Measurements from ENCODE around the gene KPNA6.

Gene KPNA6

DNA sequence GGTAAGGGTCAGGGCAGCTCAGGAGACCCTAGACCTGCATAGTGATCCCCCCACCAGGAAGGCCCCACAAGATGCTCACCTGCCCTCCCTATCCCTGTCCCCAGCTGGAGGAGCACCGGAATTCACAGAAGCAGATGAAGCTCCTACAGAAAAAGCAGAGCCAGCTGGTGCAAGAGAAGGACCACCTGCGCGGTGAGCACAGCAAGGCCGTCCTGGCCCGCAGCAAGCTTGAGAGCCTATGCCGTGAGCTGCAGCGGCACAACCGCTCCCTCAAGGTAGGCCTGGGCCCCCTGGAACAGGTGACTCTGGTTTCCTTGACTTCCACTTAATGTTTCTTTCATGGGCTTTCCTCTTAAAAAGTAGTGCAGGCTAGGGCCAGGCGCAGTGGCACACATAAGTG lies 80.0 kb downstream of the KPNA6 start:
- DNase-seq (ENCODE audit: low spot score) = no peak

GRCh38 chr1:32192220-32192948 lies 84.5 kb downstream of the KPNA6 start:
- DNase-seq (ENCODE audit: low spot score) = no peak

- DNase-seq (ENCODE audit: low spot score) = no peak
Observed at GRCh38 chr1:32194984-32195383, 87.1 kb downstream of the KPNA6 start.

- DNase-seq (ENCODE audit: low spot score) = no peak
Observed at GRCh38 chr1:32195531-32195930, 87.7 kb downstream of the KPNA6 start.

DNA sequence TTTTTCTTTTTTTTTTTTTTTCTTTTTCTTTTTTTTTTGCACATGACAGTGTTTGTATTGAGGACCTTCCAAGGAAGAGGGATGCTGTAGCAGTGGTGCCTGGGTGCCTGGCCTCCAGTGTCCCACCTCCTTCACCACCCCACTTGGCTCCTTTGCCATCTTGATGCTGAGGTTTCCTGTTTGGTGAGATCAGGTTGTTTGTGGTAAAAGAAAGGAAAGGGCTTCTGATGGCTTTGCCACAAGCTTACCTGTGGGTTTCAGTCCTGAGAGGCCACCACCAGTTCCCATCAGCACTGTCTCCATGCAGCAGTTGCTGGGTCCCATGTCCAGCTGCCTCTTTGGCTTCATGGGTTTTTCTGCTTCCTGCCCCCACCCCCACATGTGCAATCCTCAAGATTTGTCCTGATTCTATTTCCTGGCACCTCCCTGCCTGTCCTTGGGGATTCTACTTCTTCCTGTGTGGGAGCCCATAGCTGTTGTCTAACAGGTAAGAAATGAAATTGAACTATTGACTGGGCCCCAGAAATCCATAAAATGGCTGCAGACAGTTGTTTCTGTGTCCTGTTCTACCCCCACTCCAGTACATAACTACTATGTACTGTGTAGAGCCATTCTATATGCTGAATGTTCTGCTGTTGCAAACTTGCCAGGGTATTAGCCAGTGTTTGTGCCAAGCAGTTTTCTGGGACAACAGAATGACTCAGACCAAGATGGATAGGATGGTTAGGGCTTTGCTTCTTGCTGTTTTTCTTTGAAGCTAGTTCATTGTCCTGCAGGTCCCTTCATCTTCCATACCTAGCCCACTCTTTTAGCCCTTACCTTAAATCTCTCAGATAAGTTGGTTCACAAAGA lies 88.3 kb downstream of the KPNA6 start:
- DNase-seq (ENCODE audit: low spot score) = no peak

- no peak for DNase-seq (ENCODE audit: low spot score)
Observed at GRCh38 chr1:32197074-32197473, 89.2 kb downstream of the KPNA6 start.

DNA sequence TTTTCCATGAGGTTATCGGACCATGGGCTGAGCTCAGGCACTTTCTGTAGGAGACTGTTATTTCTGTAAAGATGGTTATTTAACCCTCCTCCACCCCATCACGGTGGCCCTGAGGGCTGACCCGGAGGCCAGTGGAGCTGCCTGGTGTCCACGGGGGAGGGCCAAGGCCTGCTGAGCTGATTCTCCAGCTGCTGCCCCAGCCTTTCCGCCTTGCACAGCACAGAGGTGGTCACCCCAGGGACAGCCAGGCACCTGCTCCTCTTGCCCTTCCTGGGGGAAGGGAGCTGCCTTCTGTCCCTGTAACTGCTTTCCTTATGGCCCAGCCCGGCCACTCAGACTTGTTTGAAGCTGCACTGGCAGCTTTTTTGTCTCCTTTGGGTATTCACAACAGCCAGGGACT lies 90.0 kb downstream of the KPNA6 start:
- no peak for DNase-seq (ENCODE audit: low spot score)

DNA sequence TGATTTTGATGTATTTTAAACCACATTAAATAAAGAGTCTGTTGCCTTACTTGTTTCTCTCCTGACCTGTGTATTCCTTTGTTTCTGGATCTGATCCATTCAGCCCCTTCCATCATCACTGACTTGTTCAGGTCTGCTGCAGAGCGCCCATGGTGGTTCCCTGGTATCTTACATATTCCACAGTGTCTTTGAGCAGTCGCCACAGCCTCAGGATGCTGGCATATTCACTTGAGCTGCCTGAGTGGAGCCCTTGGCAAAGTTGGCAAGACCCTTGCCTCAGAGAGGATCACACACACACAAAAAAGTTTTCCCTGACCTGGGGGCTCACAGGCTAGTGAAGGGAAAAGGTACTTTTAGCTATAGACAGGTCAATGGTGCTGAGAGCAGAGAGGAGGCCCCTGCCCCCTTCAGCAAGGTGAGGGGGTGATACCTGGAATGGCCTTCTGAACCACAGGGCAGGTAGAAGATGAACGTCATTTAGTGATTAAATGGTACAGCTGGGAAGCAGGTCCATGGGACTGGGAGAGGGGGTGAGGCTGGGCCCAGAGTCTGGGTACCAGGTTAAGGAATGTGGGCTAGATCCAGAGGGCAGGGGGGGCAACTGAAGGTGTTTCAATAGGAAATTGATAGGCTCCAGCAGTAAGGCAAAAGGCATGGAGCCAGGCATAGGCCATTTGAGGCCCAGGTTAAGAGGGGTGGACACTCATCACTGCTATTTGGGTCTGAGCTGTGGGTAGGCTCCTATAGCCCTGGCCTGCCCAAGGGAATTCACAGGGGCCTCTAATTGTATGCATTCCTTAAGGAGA lies 90.6 kb downstream of the KPNA6 start:
- DNase-seq (ENCODE audit: low spot score) = no peak

DNA sequence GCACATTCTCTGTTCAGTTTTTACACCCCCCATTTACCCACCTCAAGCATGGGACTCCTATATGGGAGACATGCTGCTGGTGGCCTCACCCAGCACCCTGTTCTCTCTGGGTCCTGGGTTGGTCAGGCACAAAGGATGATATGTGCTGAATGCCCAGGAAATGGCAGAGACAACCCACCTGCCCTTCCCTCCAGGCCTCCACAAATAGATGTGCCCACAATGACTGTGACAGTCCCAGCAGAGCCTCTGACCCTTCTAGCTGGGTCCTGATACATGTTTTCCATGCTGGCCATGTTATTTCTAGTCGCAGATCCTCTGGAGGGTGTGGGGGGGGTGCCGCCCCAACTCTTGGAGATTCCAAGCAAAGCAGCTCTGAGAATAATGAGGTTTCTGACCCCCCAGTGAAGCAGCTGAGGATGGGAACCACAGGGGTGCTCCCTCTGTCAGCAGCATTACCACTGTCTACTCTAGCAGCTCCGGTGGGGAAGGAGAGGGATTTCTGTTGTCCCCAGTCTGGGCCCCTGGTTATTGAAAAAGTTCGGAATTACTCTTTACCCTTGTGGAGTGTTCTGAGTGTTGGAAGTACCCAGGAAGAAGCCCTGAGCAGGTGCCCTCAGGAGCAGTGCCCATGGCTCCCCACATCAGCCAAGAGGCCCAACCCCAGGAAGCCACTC lies 91.3 kb downstream of the KPNA6 start:
- no peak for DNase-seq (ENCODE audit: low spot score)

DNA sequence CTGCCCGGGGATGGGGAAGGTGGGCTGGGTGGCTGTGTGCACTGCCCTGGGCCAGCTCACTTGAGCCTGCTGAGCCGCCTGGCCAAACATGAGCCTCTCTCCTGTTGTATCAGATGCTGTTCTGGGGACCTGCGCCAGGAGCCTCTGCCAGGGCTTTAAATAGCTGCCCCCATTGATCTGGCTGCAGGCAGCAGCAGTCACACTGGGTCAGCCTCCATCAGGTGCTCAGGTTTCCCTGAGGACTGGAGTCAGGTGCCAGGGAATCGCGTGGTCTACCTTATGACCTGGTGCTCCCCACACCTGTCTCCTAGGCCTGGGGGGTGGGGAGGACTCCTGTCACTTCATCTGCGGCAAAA lies 91.8 kb downstream of the KPNA6 start:
- no peak for DNase-seq (ENCODE audit: low spot score)

DNA sequence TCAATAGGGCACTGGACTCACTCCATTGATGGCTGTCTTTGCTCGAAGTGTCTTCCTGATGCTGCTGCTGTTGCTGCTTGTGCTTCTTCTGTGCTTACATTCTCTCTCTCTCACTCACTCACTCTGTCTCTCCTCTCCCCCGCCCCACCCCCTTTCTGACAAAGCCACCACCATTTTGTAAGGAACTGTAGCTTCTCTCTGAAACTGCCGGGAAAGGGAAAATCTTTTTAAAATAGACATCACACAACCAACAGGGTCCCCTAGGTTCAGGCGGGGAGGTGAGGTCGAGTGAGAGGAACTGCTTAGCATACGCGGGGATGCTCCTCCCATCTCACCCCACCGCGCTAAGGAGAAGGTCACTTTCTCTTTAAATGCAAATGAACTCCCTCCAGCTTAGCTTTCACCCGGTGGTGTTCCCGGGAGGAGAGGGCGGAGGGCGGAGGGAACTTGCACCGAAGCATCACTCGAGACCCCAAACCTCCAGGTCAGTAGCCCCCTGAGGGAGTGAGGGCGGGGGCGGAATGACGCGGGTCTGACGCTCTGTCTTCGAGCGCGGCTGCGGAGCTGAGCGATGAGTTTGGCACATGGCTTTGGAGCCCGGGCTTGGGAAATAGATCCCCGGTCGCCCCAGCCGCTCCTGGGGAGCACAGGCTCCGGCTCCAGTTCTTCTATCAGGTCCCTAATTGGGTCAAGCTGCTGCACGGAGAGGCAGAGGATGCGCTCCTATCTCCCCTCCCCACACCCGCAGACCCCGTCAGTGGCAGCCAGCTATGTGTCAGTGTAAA lies 92.6 kb downstream of the KPNA6 start, which contains the start of gene CCDC28B:
CCDC28B (plus strand) TSS at position 370 of the 785 bp plus-strand sequence. CDS start 1,341 bp downstream, outside the sequence.
- DNase-seq (ENCODE audit: low spot score) = no peak

DNA sequence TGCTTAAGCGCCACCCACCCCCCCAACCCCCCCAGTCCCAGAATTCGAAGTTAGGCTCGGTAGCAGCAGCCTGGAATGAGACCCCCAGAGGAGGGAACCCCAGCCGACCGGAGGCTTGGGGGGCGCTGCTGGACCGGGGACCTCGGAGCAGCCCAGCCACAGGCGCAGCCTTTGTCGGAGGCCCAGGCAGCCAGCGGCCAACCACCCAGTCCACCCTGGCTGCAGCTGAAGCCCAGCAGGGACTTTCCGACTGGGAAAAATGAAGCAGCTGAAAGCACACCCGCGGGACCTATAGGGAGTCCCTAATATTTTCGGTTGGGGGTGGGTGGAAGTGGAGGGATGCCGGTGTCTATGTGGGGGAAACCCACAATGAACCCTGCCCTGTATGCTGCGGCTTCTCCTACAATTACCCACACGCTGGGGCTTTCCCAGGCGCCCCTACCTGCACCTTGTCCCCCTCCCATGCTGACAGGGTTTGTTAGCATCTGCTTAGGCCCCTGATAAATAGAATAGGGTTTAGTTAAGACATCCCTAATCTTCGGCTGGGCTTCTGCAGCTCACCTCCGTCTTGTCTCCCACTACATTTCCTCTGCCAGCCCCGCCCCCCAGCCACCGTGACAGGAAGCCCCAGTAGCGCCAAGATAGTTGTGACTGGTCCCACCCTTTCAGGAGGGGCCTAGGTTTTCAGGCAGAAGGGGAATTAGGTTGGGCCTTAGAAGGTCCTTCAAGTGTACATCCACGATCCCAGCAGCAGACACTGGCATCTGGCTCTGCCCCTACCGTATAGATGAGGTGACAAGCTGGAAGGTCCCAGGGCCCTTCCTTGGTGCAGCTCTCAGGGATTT lies 93.4 kb downstream of the KPNA6 start:
- DNase-seq (ENCODE audit: low spot score) = peak; percentile 35

- DNase-seq (ENCODE audit: low spot score) = no peak
Observed at GRCh38 chr1:32204943-32205361, 97.1 kb downstream of the KPNA6 start.

DNA sequence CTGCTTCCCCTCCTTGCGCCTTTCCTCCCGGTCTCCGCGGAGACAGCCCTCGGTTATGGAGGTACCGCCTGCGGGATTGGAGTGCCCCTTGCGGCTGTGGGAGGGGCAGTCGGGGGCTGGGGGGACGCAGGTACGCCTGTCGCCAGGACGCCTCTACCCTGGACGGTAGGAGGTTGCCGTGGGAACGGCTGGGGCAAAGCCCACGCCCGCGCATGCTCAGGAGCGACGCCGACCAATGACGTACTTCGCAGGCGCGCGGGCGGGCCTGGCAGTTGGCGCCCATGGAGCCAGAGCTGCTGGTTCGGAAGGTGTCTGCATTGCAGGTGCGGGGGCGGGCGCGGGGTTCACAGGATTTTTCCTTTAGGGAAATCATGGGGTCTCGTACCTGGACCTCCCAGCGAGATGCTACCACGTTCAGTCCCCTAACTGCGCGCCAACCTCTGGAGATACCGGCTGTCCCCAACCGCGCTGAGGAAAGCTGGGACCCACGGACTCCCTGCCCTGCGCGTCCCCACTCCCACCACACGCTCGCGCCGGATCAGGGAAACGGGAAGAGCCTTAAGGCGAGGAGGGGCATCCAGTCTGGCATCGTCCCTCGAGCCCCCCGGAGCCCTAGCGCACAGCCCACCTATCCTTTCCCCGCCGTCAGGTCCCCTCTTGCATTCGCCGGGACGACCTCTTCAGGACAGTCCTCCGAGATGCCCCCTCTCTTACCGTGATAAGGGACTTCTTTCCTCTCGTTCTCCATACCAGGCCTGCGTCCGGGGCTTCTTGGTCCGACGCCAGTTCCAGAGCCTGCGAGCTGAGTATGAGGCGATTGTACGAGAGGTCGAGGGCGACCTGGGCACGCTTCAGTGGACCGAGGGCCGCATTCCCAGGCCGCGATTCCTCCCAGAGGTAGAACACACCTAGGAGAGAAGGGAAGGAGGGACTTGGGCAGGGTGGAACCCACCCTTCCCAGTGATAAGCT lies 97.8 kb downstream of the KPNA6 start, which contains the start of gene IQCC:
IQCC (plus strand) TSS at position 271 of the 970 bp plus-strand sequence; CDS start at position 282, 11 bp downstream.
- peak; percentile 68 for DNase-seq (ENCODE audit: low spot score)

DNA sequence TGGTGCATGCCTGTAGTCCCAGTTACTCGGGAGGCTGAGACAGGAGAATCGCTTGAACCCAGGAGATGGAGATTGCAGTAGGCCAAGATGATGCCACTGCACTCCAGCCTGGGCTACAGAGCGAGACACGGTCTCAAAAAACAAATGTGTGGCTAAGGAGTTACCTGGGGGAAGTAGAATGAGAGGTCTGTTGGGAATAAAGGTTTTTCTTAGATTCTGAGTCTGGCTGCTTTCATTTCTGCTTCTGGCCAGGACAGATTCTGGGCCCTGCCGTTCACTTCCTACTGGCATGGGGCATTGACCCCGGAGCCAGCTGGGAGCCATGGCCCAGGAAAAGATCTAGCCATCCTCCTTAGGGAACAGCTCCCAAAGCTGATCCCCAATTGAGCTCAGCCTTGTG lies 100.6 kb downstream of the KPNA6 start:
- no peak for DNase-seq (ENCODE audit: low spot score)

DNA sequence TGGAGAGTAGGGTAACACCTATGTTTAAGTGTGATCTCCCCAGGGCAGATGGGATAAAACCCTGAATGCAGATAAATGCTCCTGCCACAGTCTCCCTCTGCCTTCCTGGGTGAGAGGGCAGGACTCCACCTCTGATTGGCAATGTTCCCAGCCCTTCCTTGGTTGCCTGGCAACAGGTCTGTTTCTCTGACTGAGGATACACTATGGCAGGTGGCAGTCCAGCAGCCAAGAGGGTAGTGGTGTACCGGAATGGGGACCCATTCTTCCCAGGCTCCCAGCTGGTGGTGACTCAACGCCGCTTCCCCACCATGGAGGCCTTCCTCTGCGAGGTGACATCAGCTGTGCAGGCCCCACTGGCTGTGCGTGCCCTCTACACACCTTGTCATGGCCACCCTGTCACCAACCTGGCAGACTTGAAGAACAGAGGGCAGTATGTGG lies 101.1 kb downstream of the KPNA6 start, which contains the start of gene DCDC2B:
DCDC2B (plus strand) TSS at position 199 of the 438 bp plus-strand sequence; CDS start at position 204, 5 bp downstream.
- no peak for DNase-seq (ENCODE audit: low spot score)

DNA sequence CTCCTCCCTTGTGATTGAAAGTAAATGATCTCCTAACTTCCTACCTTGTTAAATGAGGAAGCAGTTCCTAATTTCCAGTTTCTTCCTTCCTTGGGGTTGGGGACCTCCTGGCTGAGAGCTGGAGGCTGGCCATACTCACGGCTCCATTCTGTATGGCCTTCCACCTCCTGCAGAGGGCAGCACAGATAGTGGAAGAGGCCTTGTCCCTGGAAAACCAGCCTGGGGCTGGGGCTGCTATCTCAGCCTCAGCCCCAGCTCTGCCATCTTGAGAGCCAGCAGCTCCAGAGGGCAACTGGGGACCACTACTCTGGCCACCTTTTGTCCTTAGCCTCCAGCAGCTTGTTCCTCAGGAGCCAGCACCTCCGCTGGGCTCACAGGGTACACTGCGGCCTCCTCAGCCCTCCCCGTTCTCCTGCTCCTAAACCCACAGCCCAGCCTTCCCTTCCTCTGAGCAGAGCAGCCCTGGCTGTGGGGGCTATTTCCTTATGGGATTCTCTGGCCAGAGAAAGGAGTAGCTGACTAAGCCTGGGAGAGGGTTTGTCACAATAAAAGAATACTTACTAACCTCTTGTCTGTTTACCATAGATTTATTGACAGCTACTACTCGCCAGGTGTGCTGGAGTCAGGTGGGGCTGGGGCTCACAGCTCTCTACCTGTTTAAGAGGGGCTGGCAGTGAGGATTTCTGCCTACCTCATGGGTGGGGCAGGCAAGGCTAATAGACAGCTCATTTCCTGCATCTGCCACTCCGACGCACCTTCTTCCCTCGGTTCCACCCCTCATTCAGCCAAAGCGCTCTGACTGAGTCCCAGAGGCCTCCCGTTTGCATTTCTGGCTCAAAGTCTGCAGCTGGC lies 108.0 kb downstream of the KPNA6 start:
- DNase-seq (ENCODE audit: low spot score) = peak; percentile 79

DNA sequence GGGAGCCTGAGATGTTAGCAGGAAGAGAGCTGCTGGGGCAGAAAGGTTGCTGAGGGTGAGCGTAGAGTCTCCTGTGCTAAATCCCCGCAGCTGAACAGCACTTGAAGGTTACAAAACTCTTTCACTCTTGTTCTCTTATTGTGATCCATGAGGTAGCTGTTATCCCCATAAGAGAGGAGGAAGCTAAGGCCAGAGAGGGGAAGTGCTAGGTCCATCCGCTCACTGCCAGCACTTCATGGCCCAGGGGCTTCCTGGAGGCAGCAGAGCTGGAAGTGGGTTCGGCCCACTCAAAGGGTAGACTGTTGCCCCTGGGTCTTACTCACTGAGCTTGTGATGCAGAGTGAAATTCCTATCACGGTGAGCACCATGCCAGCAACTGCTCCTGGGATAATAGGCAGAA lies 108.7 kb downstream of the KPNA6 start:
- no peak for DNase-seq (ENCODE audit: low spot score)

All from kidney capillary endothelial cell (primary cell).